Superior temporal gyrus (tissue), 1 donor: Measurements from ENCODE around the gene PNPLA3.

Experiments used
- DNase-seq: peaks from one replicate; pipeline ENCODE4 v3.0.0-alpha.2; 2016; ENCODE audit errors: extremely low spot score

The PNPLA3 gene

GRCh38 chr22:43923631-43924464, at the start of gene PNPLA3:
PNPLA3 (plus strand) TSS chr22:43923805; CDS start chr22:43923912, 107 bp downstream.
- DNase-seq, result peak; percentile 82

- no peak for DNase-seq
Observed at GRCh38 chr22:43876866-43877509, 46.6 kb upstream of the PNPLA3 start.

- DNase-seq, result no peak
Observed at GRCh38 chr22:43878079-43878795, 45.4 kb upstream of the PNPLA3 start.

- no peak for DNase-seq
Observed at GRCh38 chr22:43878831-43879550, 44.6 kb upstream of the PNPLA3 start.

GRCh38 chr22:43879901-43880540, 43.6 kb upstream of the PNPLA3 start:
- DNase-seq, result no peak

GRCh38 chr22:43880541-43880991, 43.0 kb upstream of the PNPLA3 start:
- DNase-seq, result no peak

- no peak for DNase-seq
Observed at GRCh38 chr22:43881091-43882061, 42.2 kb upstream of the PNPLA3 start.

- DNase-seq, result no peak
Observed at GRCh38 chr22:43882122-43882767, 41.4 kb upstream of the PNPLA3 start.

GRCh38 chr22:43883012-43883661, 40.5 kb upstream of the PNPLA3 start:
- DNase-seq, result peak; percentile 44

- DNase-seq, result no peak
Observed at GRCh38 chr22:43883719-43884415, 39.7 kb upstream of the PNPLA3 start.

- peak; percentile 39 for DNase-seq
Observed at GRCh38 chr22:43884600-43885318, 38.8 kb upstream of the PNPLA3 start.

GRCh38 chr22:43885319-43885671, 38.3 kb upstream of the PNPLA3 start:
- no peak for DNase-seq

GRCh38 chr22:43885786-43886185, 37.8 kb upstream of the PNPLA3 start:
- DNase-seq, result no peak

- no peak for DNase-seq
Observed at GRCh38 chr22:43886231-43886630, 37.4 kb upstream of the PNPLA3 start.

- no peak for DNase-seq
Observed at GRCh38 chr22:43887391-43887790, 36.2 kb upstream of the PNPLA3 start.

GRCh38 chr22:43888740-43889139, 34.9 kb upstream of the PNPLA3 start:
- DNase-seq, result no peak

GRCh38 chr22:43889201-43889859, 34.3 kb upstream of the PNPLA3 start:
- no peak for DNase-seq
